ENCODE results near the gene PPT1. TPM values are rescaled to one million over a fixed set of nuclear protein-coding genes. Genes with fewer than 3 reads are reported as not detected.

Gene PPT1
- total and polyA plus RNA-seq, 4 experiments from 2014 or later = 56.7 to 292 (median 120) TPM

DNA sequence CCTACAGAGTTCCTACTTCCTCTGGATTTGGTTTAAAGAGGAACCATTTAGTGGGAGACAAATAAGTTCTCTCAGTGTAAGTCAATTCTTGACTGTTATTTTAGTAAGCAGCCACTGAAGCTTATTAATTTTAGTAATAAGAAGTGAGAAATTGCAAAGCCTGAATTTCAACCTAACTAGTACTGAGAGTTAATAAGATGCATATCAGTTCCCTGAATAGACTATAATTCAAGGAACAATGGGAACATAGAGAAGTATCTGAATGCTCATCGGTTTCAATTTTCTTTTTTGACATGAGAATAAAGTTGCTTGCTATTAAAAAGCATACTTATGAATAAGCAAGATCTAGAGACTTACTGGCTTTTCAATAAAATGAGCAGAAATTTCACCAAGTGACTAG is 8.0 kb upstream of the PPT1 start:
- ChIA-PET POLR2A (ENCODE audit: partially characterized antibody) (no interaction called here), CTCF (ENCODE audit: partially characterized antibody) (no interaction called here)
- DNase-seq = no peak
- Mint-ChIP-seq H3K36me3 (peaks cover 5 to 14% of the 10 kb centered on the region in 2 donors), H3K4me1 (no peaks in the 10 kb centered on the region), H3K27ac (peak overlapping the region in 1 of 7 donors; percentile 6), H3K4me3 (no peak overlapping the region), H3K9me3 (peaks cover 2 to 32% (median 23%) of the 10 kb centered on the region in 8 donors), H3K27me3 (peaks cover 12 to 14% of the 10 kb centered on the region in 2 donors)
- H3K36me3 ChIP-seq (ENCODE audit: insufficient read depth, low read length) = no peaks in the 10 kb centered on the region
- intact Hi-C loops (cut with micrococcal nuclease) = no loop called here
- no peak overlapping the region for H3K27ac ChIP-seq (ENCODE audit: low read depth, low read length)
- no peak overlapping the region for H3K4me3 ChIP-seq (ENCODE audit: low read length in 2 of 2)
- peaks cover 0 to 6% of the 10 kb centered on the region in 2 donors for H3K9me3 ChIP-seq (ENCODE audit: control insufficient read depth in 1 of 2, low read length in 2 of 2)
- no peaks in the 10 kb centered on the region for H3K4me1 ChIP-seq (ENCODE audit: insufficient read depth, low read length)
- no peaks in the 10 kb centered on the region for H3K27me3 ChIP-seq (ENCODE audit: insufficient read depth, low read length)

DNA sequence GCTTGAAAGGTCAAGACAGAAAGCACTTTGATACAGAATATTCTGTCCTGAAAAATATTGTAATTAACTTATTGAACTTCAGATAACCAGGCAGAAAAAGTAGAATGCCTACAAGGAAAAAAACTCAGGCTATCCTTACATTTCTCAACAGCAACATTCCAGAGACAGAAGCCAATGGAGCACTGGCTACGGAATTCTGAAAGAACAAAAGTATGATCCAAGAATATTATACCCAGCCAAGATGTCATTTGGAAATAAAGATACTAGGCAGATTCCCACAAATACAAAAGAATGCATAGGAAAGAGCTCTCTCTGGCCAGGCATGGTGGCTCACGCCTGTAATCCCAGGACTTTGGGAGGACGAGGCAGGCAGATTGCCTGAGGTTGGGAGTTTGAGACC is 5.8 kb upstream of the PPT1 start:
- no peaks in the 10 kb centered on the region for H3K4me1 Mint-ChIP-seq
- ChIA-PET POLR2A (ENCODE audit: partially characterized antibody) (interaction anchor here (1.0 kb wide), 1 partner anchor 43 kb away, joined by 3 read pairs; no protein-coding TSS in a partner anchor), CTCF (ENCODE audit: partially characterized antibody) (interaction anchor here (1.4 kb wide), 1 partner anchor 41 kb away, joined by 3 read pairs; no protein-coding TSS in a partner anchor)
- no peak overlapping the region for H3K4me3 Mint-ChIP-seq
- no peak overlapping the region for H3K27ac Mint-ChIP-seq
- H3K9me3 Mint-ChIP-seq = peaks cover 0 to 17% (median 10%) of the 10 kb centered on the region in 8 donors
- Histone ChIP-seq H3K36me3 (ENCODE audit: insufficient read depth, low read length) (no peaks in the 10 kb centered on the region), H3K27ac (ENCODE audit: low read depth, low read length) (no peak overlapping the region), H3K4me1 (ENCODE audit: insufficient read depth, low read length) (no peaks in the 10 kb centered on the region), H3K4me3 (ENCODE audit: low read length in 2 of 2) (no peak overlapping the region), H3K27me3 (ENCODE audit: insufficient read depth, low read length) (no peaks in the 10 kb centered on the region), H3K9me3 (ENCODE audit: control insufficient read depth in 1 of 2, low read length in 2 of 2) (peaks cover 0 to 6% of the 10 kb centered on the region in 2 donors)
- DNase-seq = no peak
- peaks cover 4% of the 10 kb centered on the region in 2 donors for H3K27me3 Mint-ChIP-seq
- H3K36me3 Mint-ChIP-seq = peaks cover 0 to 3% of the 10 kb centered on the region in 2 donors
- intact Hi-C loops (cut with micrococcal nuclease) = no loop called here

DNA sequence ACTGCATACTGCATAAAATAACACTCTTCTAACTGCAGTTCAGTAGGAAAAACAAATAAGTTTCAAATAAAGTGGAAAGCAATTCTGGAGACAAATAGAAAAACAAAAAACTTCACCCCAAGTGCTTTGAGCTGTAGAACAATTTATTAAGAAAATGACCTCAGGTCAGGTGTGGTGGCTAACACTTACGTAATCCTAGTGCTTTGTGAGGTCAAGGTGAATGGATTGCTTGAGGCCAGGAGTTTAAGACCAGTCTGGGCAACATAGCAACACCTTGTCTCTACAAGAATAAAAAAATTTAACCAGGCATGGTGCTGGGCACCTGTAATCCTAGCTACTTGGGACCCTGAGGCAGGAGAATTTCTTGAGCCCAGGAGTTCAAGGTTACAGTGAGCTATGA is 5.0 kb upstream of the PPT1 start:
- no peak overlapping the region for H3K4me3 Mint-ChIP-seq
- no peak overlapping the region for H3K27ac ChIP-seq (ENCODE audit: low read depth, low read length)
- DNase-seq = no peak
- H3K27me3 Mint-ChIP-seq = peaks cover 0 to 7% of the 10 kb centered on the region in 2 donors
- H3K27me3 ChIP-seq (ENCODE audit: insufficient read depth, low read length) = no peaks in the 10 kb centered on the region
- intact Hi-C loops (cut with micrococcal nuclease) = no loop called here
- H3K4me1 Mint-ChIP-seq = peaks cover 4 to 8% (median 6%) of the 10 kb centered on the region in 4 donors
- POLR2A ChIA-PET (ENCODE audit: partially characterized antibody) = interaction anchor here (0.6 to 0.7 kb wide), 2 partner anchors 141 to 214 kb away, joined by 3 read pairs; no protein-coding TSS in a partner anchor
- peaks cover 0 to 6% of the 10 kb centered on the region in 2 donors for H3K9me3 ChIP-seq (ENCODE audit: control insufficient read depth in 1 of 2, low read length in 2 of 2)
- no peaks in the 10 kb centered on the region for H3K36me3 ChIP-seq (ENCODE audit: insufficient read depth, low read length)
- H3K36me3 Mint-ChIP-seq = peaks cover under 1 to 3% of the 10 kb centered on the region in 2 donors
- H3K27ac Mint-ChIP-seq = no peak overlapping the region
- H3K4me1 ChIP-seq (ENCODE audit: insufficient read depth, low read length) = peaks cover 6% of the 10 kb centered on the region
- peaks cover 0 to 17% (median 11%) of the 10 kb centered on the region in 8 donors for H3K9me3 Mint-ChIP-seq
- H3K4me3 ChIP-seq (ENCODE audit: low read length in 2 of 2) = no peak overlapping the region
- CTCF ChIA-PET (ENCODE audit: partially characterized antibody) = interaction anchor here (1.4 kb wide), 1 partner anchor 42 kb away, joined by 3 read pairs; no protein-coding TSS in a partner anchor

DNA sequence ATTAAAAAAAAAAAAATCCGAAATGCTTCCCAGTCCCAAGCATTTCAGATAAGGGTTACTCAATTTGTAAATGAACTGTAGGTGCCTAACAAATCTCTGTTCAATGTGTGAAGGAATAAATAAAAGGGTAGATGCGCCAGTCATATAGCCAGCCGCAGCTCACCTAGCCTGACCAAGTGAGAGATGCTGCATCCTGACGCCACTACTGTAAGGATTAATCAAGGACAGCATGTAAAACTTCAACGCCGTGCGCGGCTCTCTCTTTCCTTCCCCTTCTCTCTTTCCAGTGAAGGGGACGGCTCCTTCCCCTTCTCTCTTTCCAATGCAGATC is 441 bp downstream of the PPT1 start:
- intact Hi-C loops (cut with micrococcal nuclease) = loop anchor here (10.0 kb wide), 1 partner anchor 48 kb away; no protein-coding TSS in a partner anchor
- H3K27ac ChIP-seq (ENCODE audit: low read depth, low read length) = peak overlapping the region; percentile 47
- H3K27me3 ChIP-seq (ENCODE audit: insufficient read depth, low read length) = no peaks in the 10 kb centered on the region
- H3K4me3 Mint-ChIP-seq = peak overlapping the region; percentile 90 to 99 (median 96)
- POLR2A ChIA-PET (ENCODE audit: partially characterized antibody) = interaction anchor here (1.5 to 2.3 kb wide), 2 partner anchors 56 to 161 kb away, joined by 3 to 16 read pairs; partner anchors contain the start of gene CAP1
- H3K4me1 Mint-ChIP-seq = peaks cover 33 to 40% (median 35%) of the 10 kb centered on the region in 4 donors
- H3K9me3 Mint-ChIP-seq = peaks cover 0 to 2% (median 0%) of the 10 kb centered on the region in 8 donors
- H3K36me3 Mint-ChIP-seq = peaks cover 8 to 21% of the 10 kb centered on the region in 2 donors
- no peak for DNase-seq
- peak overlapping the region; percentile 81 to 91 for H3K4me3 ChIP-seq (ENCODE audit: low read length in 2 of 2)
- H3K36me3 ChIP-seq (ENCODE audit: insufficient read depth, low read length) = peaks cover 4% of the 10 kb centered on the region
- peaks cover 0 to 6% of the 10 kb centered on the region in 2 donors for H3K27me3 Mint-ChIP-seq
- CTCF ChIA-PET (ENCODE audit: partially characterized antibody) = interaction anchor here (0.8 to 1.0 kb wide), 2 partner anchors 9 to 18 kb away, joined by 3 read pairs; no protein-coding TSS in a partner anchor
- no peaks in the 10 kb centered on the region for H3K9me3 ChIP-seq (ENCODE audit: control insufficient read depth in 1 of 2, low read length in 2 of 2)
- H3K27ac Mint-ChIP-seq = peak overlapping the region; percentile 83 to 98 (median 97)
- H3K4me1 ChIP-seq (ENCODE audit: insufficient read depth, low read length) = peaks cover 19% of the 10 kb centered on the region

DNA sequence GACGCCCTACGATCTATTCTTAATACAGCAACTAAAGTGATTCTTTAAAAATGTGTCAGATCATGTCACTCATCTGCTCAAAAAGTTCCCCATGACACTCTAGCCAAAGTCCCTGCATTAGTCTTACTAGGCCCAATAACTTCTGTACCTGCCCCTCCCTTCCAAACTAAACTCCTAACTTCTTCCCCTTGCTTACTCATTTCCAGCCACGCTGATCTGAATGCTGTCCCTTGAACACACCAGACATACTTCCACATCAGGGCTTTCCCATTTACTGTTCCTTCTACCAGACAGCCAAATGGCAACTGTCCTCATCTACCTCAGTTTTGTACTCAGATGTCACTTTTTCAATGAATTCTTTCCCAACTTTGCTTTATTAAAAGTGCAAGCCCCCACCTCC is 1.2 kb downstream of the PPT1 start:
- CTCF ChIA-PET (ENCODE audit: partially characterized antibody) = interaction anchor here (0.6 to 0.8 kb wide), 2 partner anchors 8 to 297 kb away, joined by 3 read pairs; no protein-coding TSS in a partner anchor
- H3K27ac Mint-ChIP-seq = peak overlapping the region in 6 of 7 donors; percentile 26 to 79 (median 64)

DNA sequence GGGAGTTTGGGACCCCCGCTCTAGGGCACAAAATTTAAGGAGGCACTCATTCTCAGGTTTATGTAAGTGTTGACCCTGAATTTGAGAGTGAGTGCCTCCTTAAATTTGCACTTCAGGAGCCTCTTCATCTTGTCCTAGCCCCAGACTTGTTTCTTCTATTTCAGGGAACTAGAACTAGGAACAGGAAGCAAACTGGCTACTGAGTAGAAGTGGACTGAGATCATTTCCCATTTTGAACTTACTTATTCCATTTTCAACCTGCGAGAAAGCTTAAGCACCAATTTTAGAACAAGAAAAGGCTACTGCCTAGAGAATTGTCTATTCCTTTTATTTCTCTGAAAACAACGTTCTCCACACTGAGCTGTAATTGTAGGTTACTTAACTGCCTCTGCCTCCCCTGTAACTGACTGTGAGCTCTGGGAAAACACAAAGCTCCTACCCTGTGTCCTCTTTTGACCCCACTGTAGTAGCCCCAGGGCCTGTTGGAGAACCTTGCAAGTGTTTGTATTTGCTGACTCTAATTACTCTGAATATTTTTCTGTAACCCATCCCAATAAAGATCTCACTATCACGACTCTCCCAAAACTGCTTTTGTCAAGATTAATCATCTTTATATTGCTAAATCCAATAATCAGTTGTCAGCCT is 2.5 kb downstream of the PPT1 start:
- intact Hi-C loops (cut with micrococcal nuclease) = loop anchor here (10.0 kb wide), 1 partner anchor 50 kb away; no protein-coding TSS in a partner anchor
- H3K36me3 Mint-ChIP-seq = peaks cover 18 to 36% of the 10 kb centered on the region in 2 donors
- H3K4me1 ChIP-seq (ENCODE audit: insufficient read depth, low read length) = peaks cover 19% of the 10 kb centered on the region
- peak overlapping the region in 5 of 7 donors; percentile 23 to 80 (median 49) for H3K27ac Mint-ChIP-seq
- peaks cover 0 to 2% (median 0%) of the 10 kb centered on the region in 8 donors for H3K9me3 Mint-ChIP-seq
- peaks cover 33 to 40% (median 35%) of the 10 kb centered on the region in 4 donors for H3K4me1 Mint-ChIP-seq
- H3K27me3 Mint-ChIP-seq = peaks cover 0 to 3% of the 10 kb centered on the region in 2 donors
- H3K27ac ChIP-seq (ENCODE audit: low read depth, low read length) = no peak overlapping the region
- CTCF ChIA-PET (ENCODE audit: partially characterized antibody) = interaction anchor here (1.5 to 1.6 kb wide), 2 partner anchors 16 to 244 kb away, joined by 3 to 7 read pairs; no protein-coding TSS in a partner anchor
- H3K36me3 ChIP-seq (ENCODE audit: insufficient read depth, low read length) = peaks cover 20% of the 10 kb centered on the region
- H3K4me3 ChIP-seq (ENCODE audit: low read length in 2 of 2) = no peak overlapping the region
- no peak for DNase-seq
- H3K9me3 ChIP-seq (ENCODE audit: control insufficient read depth in 1 of 2, low read length in 2 of 2) = no peaks in the 10 kb centered on the region
- no peak overlapping the region for H3K4me3 Mint-ChIP-seq
- no peaks in the 10 kb centered on the region for H3K27me3 ChIP-seq (ENCODE audit: insufficient read depth, low read length)
- POLR2A ChIA-PET (ENCODE audit: partially characterized antibody) = interaction anchor here (0.6 to 0.8 kb wide), 2 partner anchors 19 to 319 kb away, joined by 3 read pairs; no protein-coding TSS in a partner anchor

More for the DNA sequence above, 1.2 kb downstream of the PPT1 start:
- DNase-seq = no peak
- Mint-ChIP-seq H3K27me3 (peaks cover 0 to 5% of the 10 kb centered on the region in 2 donors), H3K4me3 (peak overlapping the region in 6 of 8 donors; percentile 2 to 57 (median 36)), H3K9me3 (peaks cover 0 to 2% (median 0%) of the 10 kb centered on the region in 8 donors), H3K4me1 (peaks cover 33 to 40% (median 35%) of the 10 kb centered on the region in 4 donors), H3K36me3 (peaks cover 13 to 26% of the 10 kb centered on the region in 2 donors)
- Histone ChIP-seq H3K27me3 (ENCODE audit: insufficient read depth, low read length) (no peaks in the 10 kb centered on the region), H3K27ac (ENCODE audit: low read depth, low read length) (no peak overlapping the region), H3K9me3 (ENCODE audit: control insufficient read depth in 1 of 2, low read length in 2 of 2) (no peaks in the 10 kb centered on the region), H3K36me3 (ENCODE audit: insufficient read depth, low read length) (peaks cover 9% of the 10 kb centered on the region), H3K4me1 (ENCODE audit: insufficient read depth, low read length) (peaks cover 19% of the 10 kb centered on the region), H3K4me3 (ENCODE audit: low read length in 2 of 2) (no peak overlapping the region)
- POLR2A ChIA-PET (ENCODE audit: partially characterized antibody) = interaction anchor here (2.3 kb wide), 1 partner anchor 55 kb away, joined by 16 read pairs; the partner anchor contains the start of gene CAP1
- intact Hi-C loops (cut with micrococcal nuclease) = loop anchor here (10.0 kb wide), 1 partner anchor 49 kb away; no protein-coding TSS in a partner anchor
